ENCODE results near the gene CSK. TPM values are rescaled to one million over a fixed set of nuclear protein-coding genes. Genes with fewer than 3 reads are reported as not detected.

Gene CSK
- total and polyA plus RNA-seq, 2 of the 8 experiments (the other 6 are each of a cell fraction or from before 2014, with no cell fraction given), result 13.7 to 50.2 TPM

- no peak overlapping the region for H2BK120ac ChIP-seq (replicated peaks; ENCODE audit: low read depth, low read length)
- no peak overlapping the region; the same call in none of the 2 replicates for H4K8ac ChIP-seq (ENCODE audit: extremely low read depth, insufficient read depth, low read length)
- no peak overlapping the region for H4K91ac ChIP-seq (replicated peaks; ENCODE audit: insufficient read length, low read length)
- DNase-seq (ENCODE audit: low read depth in 1 of 2, low spot score in 2 of 2) (no peak), FAIRE-seq (no peak)
- no peaks in the 10 kb centered on the region for H3K27me3 ChIP-seq (replicated peaks in 1 of 4; ENCODE audit: control insufficient read depth in 3 of 4, extremely low read depth in 1 of 4, insufficient read depth in 3 of 4, low read length in 3 of 4)
- H2AK5ac ChIP-seq (ENCODE audit: low read depth, low read length), result no peak overlapping the region
- 88% methylated on average over 3 of the region's 3 CpGs; no CpG with 5 or more reads in 1 of the 2 experiments for whole genome bisulfite sequencing, 2 experiments (ENCODE audit: extremely low coverage in 1 of 2, insufficient coverage in 1 of 2, insufficient read length in 1 of 2, insufficient replicate concordance in 2 of 2, low coverage in 1 of 2, low lambda C conversion rate in 2 of 2, missing lambda C conversion rate in 1 of 2)
- no peak overlapping the region for H2BK5ac ChIP-seq (ENCODE audit: low read depth, low read length)
- peaks cover 0 to 7% of the 10 kb centered on the region in 2 experiments; a peak in 1 of 4 replicates for H3K79me2 ChIP-seq (ENCODE audit: control insufficient read depth in 1 of 2, insufficient read depth in 2 of 2, low read length in 2 of 2)
- H3K4me3 ChIP-seq (ENCODE audit: extremely low read depth in 1 of 4, insufficient read depth in 2 of 4, low read depth in 3 of 4, low read length in 4 of 4), result no peak overlapping the region
- H3K56ac ChIP-seq (replicated peaks; ENCODE audit: insufficient read length, low read depth, low read length), result no peak overlapping the region
- H3K79me1 ChIP-seq (ENCODE audit: low read depth, low read length), result peaks cover 30% of the 10 kb centered on the region
- no peak overlapping the region for H3K27ac ChIP-seq (ENCODE audit: low read depth, low read length)
- H2BK20ac ChIP-seq (ENCODE audit: low read length), result no peak overlapping the region
- no peak overlapping the region for H3K4me2 ChIP-seq (ENCODE audit: insufficient read depth in 1 of 2, low read depth in 2 of 2, low read length in 2 of 2)
- H3K4me1 ChIP-seq (replicated peaks in 1 of 4; ENCODE audit: control insufficient read depth in 3 of 4, insufficient read depth in 4 of 4, low read length in 3 of 4), result peaks cover 4 to 28% (median 14%) of the 10 kb centered on the region in 4 experiments
- no peaks in the 10 kb centered on the region for H3K36me3 ChIP-seq (ENCODE audit: control insufficient read depth in 2 of 4, insufficient read depth in 4 of 4, low read length in 3 of 4)
- H4K20me1 ChIP-seq (replicated peaks in 1 of 2; ENCODE audit: control insufficient read depth in 1 of 2, insufficient read depth in 2 of 2, low read length in 2 of 2), result peaks cover 38 to 62% of the 10 kb centered on the region in 2 experiments
- CTCF ChIA-PET (ENCODE audit: partially characterized antibody), result interaction anchor here (0.6 to 53.7 kb wide), 10 partner anchors 7 to 464 kb away, joined by 3 to 1439 read pairs (median 4); partner anchors contain the start of genes CLK3 and CSK
- no peaks in the 10 kb centered on the region for H3K9me3 ChIP-seq (ENCODE audit: insufficient read depth in 2 of 2, low read depth in 1 of 2, low read length in 1 of 2)
- no peaks in the 10 kb centered on the region for H3K23me2 ChIP-seq (ENCODE audit: low read depth, low read length)
- POLR2A ChIA-PET (ENCODE audit: partially characterized antibody), result interaction anchor here (4.5 kb wide), 1 partner anchor 10 kb away, joined by 20 read pairs; no protein-coding TSS in a partner anchor
- no peak overlapping the region for H3K23ac ChIP-seq (ENCODE audit: insufficient read length)
- no peak overlapping the region for H3K4ac ChIP-seq (replicated peaks; ENCODE audit: insufficient read length, low read depth, low read length)
- no peak overlapping the region for H2BK15ac ChIP-seq (ENCODE audit: low read length)
- H3K18ac ChIP-seq (ENCODE audit: extremely low read depth, low read length), result no peak overlapping the region
- no peak overlapping the region for H4K5ac ChIP-seq (ENCODE audit: insufficient read length, low read depth, low read length)
- H2BK12ac ChIP-seq (ENCODE audit: low read depth, low read length), result no peak overlapping the region
- H3K9ac ChIP-seq (replicated peaks in 1 of 4; ENCODE audit: extremely low read depth in 1 of 4, low read depth in 3 of 4, low read length in 3 of 4), result no peak overlapping the region
- H2AFZ ChIP-seq (ENCODE audit: low read length), result no peak overlapping the region
- no peak overlapping the region for H3K14ac ChIP-seq (ENCODE audit: insufficient read length)
- no peak for TF ChIP-seq POLR2A (IDR thresholded peaks at IDR 0.05; ENCODE audit: control extremely low read depth in 1 of 2, low read depth in 2 of 2, low read length in 2 of 2)
- TF ChIP-seq SP2 (IDR thresholded peaks at IDR 0.05; ENCODE audit: low read length), result no peak
- no peak for TF ChIP-seq EGR1 (IDR thresholded peaks at IDR 0.05; ENCODE audit: borderline replicate concordance, low read depth, low read length)
Observed at GRCh38 chr15:74789741-74790079, 7.8 kb downstream of the CSK start.
